AML-193 (cell line): Measurements from ENCODE around the gene DOK7.

ENCODE experiments used
- DNase-seq, 2 experiments: peaks; one replicate each; lab custom pipeline; 2025; lab: John Stamatoyannopoulos, UW

The DOK7 gene

GRCh38 chr4:3463556-3464348, 646 bp downstream of the DOK7 start:
- DNase-seq: no peak

GRCh38 chr4:3464349-3464905, 1.3 kb downstream of the DOK7 start:
- no peak for DNase-seq

- DNase-seq: no peak
Measured at GRCh38 chr4:3464911-3465697, 2.0 kb downstream of the DOK7 start.

- DNase-seq: no peak
Measured at GRCh38 chr4:3465698-3466671, 2.9 kb downstream of the DOK7 start.

GRCh38 chr4:3466691-3467600, 3.8 kb downstream of the DOK7 start:
- no peak for DNase-seq

GRCh38 chr4:3467601-3468031, 4.5 kb downstream of the DOK7 start:
- DNase-seq: no peak

GRCh38 chr4:3468154-3468553, 5.0 kb downstream of the DOK7 start:
- no peak for DNase-seq

GRCh38 chr4:3468804-3469203, 5.7 kb downstream of the DOK7 start:
- no peak for DNase-seq

- DNase-seq: no peak
Measured at GRCh38 chr4:3469386-3470243, 6.5 kb downstream of the DOK7 start.

GRCh38 chr4:3470244-3471097, 7.4 kb downstream of the DOK7 start:
- no peak for DNase-seq

GRCh38 chr4:3471098-3471760, 8.1 kb downstream of the DOK7 start:
- DNase-seq: no peak

- no peak for DNase-seq
Measured at GRCh38 chr4:3471886-3472285, 8.8 kb downstream of the DOK7 start.

GRCh38 chr4:3472411-3473141, 9.5 kb downstream of the DOK7 start:
- no peak for DNase-seq

GRCh38 chr4:3473181-3473950, 10.3 kb downstream of the DOK7 start:
- DNase-seq: no peak

GRCh38 chr4:3473996-3474765, 11.1 kb downstream of the DOK7 start:
- DNase-seq: no peak
